PC-9 (cell line): ENCODE results near the gene C1orf141.

Experiments used
- EZH2 ChIP-seq: fragments of 200-600 bp; sonication (generic); IDR thresholded peaks from 2 replicates; pipeline ENCODE4 v1.8.0; 2017; ENCODE audit warnings: antibody characterized with exemption, low read depth
- TF ChIP-seq, protein P1 (sequence below): fragments of 200-600 bp; sonication (generic); conservative IDR thresholded peaks from 2 replicates; pipeline ENCODE4 v1.6.1; 2017; ENCODE audit warnings: mixed run types, antibody characterized with exemption, mild to moderate bottlenecking, moderate library complexity

DNA sequence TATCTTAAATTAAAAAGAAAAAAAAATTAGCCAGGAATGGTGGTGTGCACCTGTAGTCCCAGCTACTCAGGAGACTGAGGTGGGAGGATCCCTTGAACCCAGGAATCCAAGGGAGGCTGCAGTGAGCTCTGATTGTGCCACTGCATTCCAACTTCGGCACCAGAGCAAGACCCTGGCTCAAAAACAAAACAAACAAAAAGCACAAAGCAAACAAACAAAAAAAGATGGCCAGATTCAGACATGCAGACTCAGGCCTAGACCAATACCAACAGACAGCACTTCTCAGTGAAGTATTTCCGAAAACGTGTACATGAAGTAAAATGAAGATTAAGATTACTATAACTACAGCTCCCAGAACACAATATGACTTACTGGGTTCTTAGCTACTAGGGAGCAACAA, 91.4 kb downstream of the C1orf141 start:
- TF ChIP-seq, protein P1, sequence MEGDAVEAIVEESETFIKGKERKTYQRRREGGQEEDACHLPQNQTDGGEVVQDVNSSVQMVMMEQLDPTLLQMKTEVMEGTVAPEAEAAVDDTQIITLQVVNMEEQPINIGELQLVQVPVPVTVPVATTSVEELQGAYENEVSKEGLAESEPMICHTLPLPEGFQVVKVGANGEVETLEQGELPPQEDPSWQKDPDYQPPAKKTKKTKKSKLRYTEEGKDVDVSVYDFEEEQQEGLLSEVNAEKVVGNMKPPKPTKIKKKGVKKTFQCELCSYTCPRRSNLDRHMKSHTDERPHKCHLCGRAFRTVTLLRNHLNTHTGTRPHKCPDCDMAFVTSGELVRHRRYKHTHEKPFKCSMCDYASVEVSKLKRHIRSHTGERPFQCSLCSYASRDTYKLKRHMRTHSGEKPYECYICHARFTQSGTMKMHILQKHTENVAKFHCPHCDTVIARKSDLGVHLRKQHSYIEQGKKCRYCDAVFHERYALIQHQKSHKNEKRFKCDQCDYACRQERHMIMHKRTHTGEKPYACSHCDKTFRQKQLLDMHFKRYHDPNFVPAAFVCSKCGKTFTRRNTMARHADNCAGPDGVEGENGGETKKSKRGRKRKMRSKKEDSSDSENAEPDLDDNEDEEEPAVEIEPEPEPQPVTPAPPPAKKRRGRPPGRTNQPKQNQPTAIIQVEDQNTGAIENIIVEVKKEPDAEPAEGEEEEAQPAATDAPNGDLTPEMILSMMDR = no peak
- no peak for TF ChIP-seq EZH2
